H9 (cell line): ENCODE data around the gene MRPL20. TPM values are rescaled to one million over a fixed set of nuclear protein-coding genes. Genes with fewer than 3 reads are reported as not detected.
"Not testable (repeated sequence)": the region's sequence is repeated elsewhere in the genome, so short reads cannot be mapped to it uniquely, and the experiment has no call there.

Source experiments
- DNase-seq: peaks from one replicate; pipeline ENCODE4 v3.0.0-alpha.2; 2017
- H2AFZ ChIP-seq: one replicate; pipeline ENCODE4 v1.6.1; 2013; ENCODE audit warnings: mild to moderate bottlenecking, low read length, control low read depth, moderate library complexity
- H2AK5ac ChIP-seq: 2 replicates; pipeline ENCODE4 v1.6.1; 2013; ENCODE audit warnings: low read length, control low read depth, mixed read lengths; ENCODE audit not compliant: insufficient read length
- H2BK120ac ChIP-seq: one replicate; pipeline ENCODE4 v1.6.1; 2013; ENCODE audit warnings: low read depth, mild to moderate bottlenecking, low read length, control low read depth, inconsistent platforms; ENCODE audit not compliant: poor library complexity, severe bottlenecking
- H2BK12ac ChIP-seq: 2 replicates; pipeline ENCODE4 v1.6.1; 2013; ENCODE audit warnings: low read length, control low read depth, mixed read lengths, low read depth; ENCODE audit not compliant: insufficient read length
- H2BK15ac ChIP-seq: 2 replicates; pipeline ENCODE4 v1.6.1; 2013; ENCODE audit warnings: low read depth, low read length, control low read depth
- H2BK20ac ChIP-seq: one replicate; pipeline ENCODE4 v1.6.1; 2013; ENCODE audit warnings: low read depth, mild to moderate bottlenecking, low read length, control low read depth, inconsistent platforms; ENCODE audit not compliant: poor library complexity, severe bottlenecking
- H2BK5ac ChIP-seq: 2 replicates; pipeline ENCODE4 v1.6.1; 2013; ENCODE audit warnings: low read length, control low read depth, mixed read lengths; ENCODE audit not compliant: insufficient read length
- H3K14ac ChIP-seq: 2 replicates; pipeline ENCODE4 v1.6.1; 2013; ENCODE audit warnings: low read length, control low read depth; ENCODE audit not compliant: insufficient read depth
- H3K18ac ChIP-seq: 2 replicates; pipeline ENCODE4 v1.6.1; 2013; ENCODE audit warnings: low read depth, mild to moderate bottlenecking, mixed read lengths, low read length, control low read depth; ENCODE audit not compliant: insufficient read length
- H3K23ac ChIP-seq: 2 replicates; pipeline ENCODE4 v1.6.1; 2013; ENCODE audit warnings: low read length, control low read depth, mixed read lengths, low read depth; ENCODE audit not compliant: insufficient read length
- H3K23me2 ChIP-seq: 2 replicates; pipeline ENCODE4 v1.6.1; 2013; ENCODE audit warnings: low read depth, mild to moderate bottlenecking, mixed read lengths, low read length, control low read depth; ENCODE audit not compliant: insufficient read length, poor library complexity, severe bottlenecking
- H3K27ac ChIP-seq: 2 replicates; pipeline ENCODE4 v1.5.1; 2013; ENCODE audit warnings: low read length, control low read depth, mixed read lengths, low read depth; ENCODE audit not compliant: insufficient read length
- H3K27me3 ChIP-seq: 2 replicates; pipeline ENCODE4 v1.6.1; 2013; ENCODE audit warnings: low read length, control low read depth, inconsistent platforms; ENCODE audit not compliant: insufficient read depth
- H3K4ac ChIP-seq: 2 replicates; pipeline ENCODE4 v1.6.1; 2013; ENCODE audit warnings: low read depth, mild to moderate bottlenecking, control low read depth, inconsistent platforms, low read length, moderate library complexity
- H3K4me1 ChIP-seq: 2 replicates; pipeline ENCODE4 v1.6.1; 2013; ENCODE audit warnings: low read length, control low read depth, inconsistent platforms; ENCODE audit not compliant: insufficient read depth
- H3K4me2 ChIP-seq: 2 replicates; pipeline ENCODE4 v1.6.1; 2013; ENCODE audit warnings: low read length, control low read depth, mixed read lengths; ENCODE audit not compliant: insufficient read length, insufficient read depth
- H3K56ac ChIP-seq: 2 replicates; pipeline ENCODE4 v1.6.1; 2013; ENCODE audit warnings: low read depth, mild to moderate bottlenecking, mixed read lengths, low read length, control low read depth; ENCODE audit not compliant: insufficient read length
- H3K79me1 ChIP-seq: 2 replicates; pipeline ENCODE4 v1.6.1; 2013; ENCODE audit warnings: low read depth, mild to moderate bottlenecking, moderate library complexity, low read length, control low read depth, inconsistent platforms; ENCODE audit not compliant: insufficient read depth, poor library complexity, severe bottlenecking
- H3K79me2 ChIP-seq: 2 replicates; pipeline ENCODE4 v1.6.1; 2013; ENCODE audit warnings: low read length, control low read depth, inconsistent platforms; ENCODE audit not compliant: insufficient read depth
- H3K9ac ChIP-seq: 2 replicates; pipeline ENCODE4 v1.6.1; 2013; ENCODE audit warnings: low read length, control low read depth, mixed read lengths; ENCODE audit not compliant: insufficient read length; ENCODE audit errors: extremely low read depth
- H3K9me3 ChIP-seq: one replicate; pipeline ENCODE4 v1.6.1; 2013; ENCODE audit warnings: low read depth, low read length, inconsistent platforms; ENCODE audit not compliant: control insufficient read depth
- H3T11ph ChIP-seq: one replicate; pipeline ENCODE4 v1.6.1; 2013; ENCODE audit warnings: mild to moderate bottlenecking, low read length, control low read depth, inconsistent platforms
- H4K20me1 ChIP-seq: one replicate; pipeline ENCODE4 v1.6.1; 2013; ENCODE audit not compliant: control insufficient read depth, insufficient read length, insufficient read depth
- H4K5ac ChIP-seq: 2 replicates; pipeline ENCODE4 v1.6.1; 2013; ENCODE audit warnings: low read depth, mild to moderate bottlenecking, mixed read lengths, low read length, control low read depth; ENCODE audit not compliant: insufficient read length
- H4K8ac ChIP-seq: replicated peaks from 2 replicates; pipeline ENCODE4 v1.6.1; 2013; ENCODE audit warnings: low read length, control low read depth, mixed read lengths, low read depth; ENCODE audit not compliant: insufficient read length
- H4K91ac ChIP-seq: 2 replicates; pipeline ENCODE4 v1.6.1; 2013; ENCODE audit warnings: low read depth, mild to moderate bottlenecking, moderate library complexity, mixed read lengths, low read length, control low read depth; ENCODE audit not compliant: insufficient read length
- H3K27ac Mint-ChIP-seq, 3 experiments: 2 replicates in 2 of 3; 3 replicates in 1 of 3; pipeline ENCODE4 v1.8.0; 2020 to 2021; ENCODE audit warnings: mixed read lengths in 3 of 3, mild to moderate bottlenecking in 1 of 3, moderate library complexity in 1 of 3
- H3K27me3 Mint-ChIP-seq: 2 replicates; pipeline ENCODE4 v1.8.0; 2021; ENCODE audit warnings: low read depth, mild to moderate bottlenecking, moderate library complexity, mixed read lengths
- H3K36me3 Mint-ChIP-seq, 3 experiments: 2 replicates in 2 of 3; 3 replicates in 1 of 3; pipeline ENCODE4 v1.8.0; 2020 to 2021; ENCODE audit warnings: low read depth in 3 of 3, mixed read lengths in 3 of 3; ENCODE audit not compliant: insufficient read depth in 1 of 3
- H3K4me1 Mint-ChIP-seq, 2 experiments: 2 replicates each; pipeline ENCODE4 v1.8.0; 2020; ENCODE audit warnings: mixed read lengths in 2 of 2
- H3K4me3 Mint-ChIP-seq, 2 experiments: 2 replicates in 1 of 2; 3 replicates in 1 of 2; pipeline ENCODE4 v1.8.0; 2020 to 2021; ENCODE audit warnings: mild to moderate bottlenecking in 2 of 2, mixed read lengths in 2 of 2, moderate library complexity in 1 of 2
- H3K9me3 Mint-ChIP-seq, 2 experiments: 2 replicates in 1 of 2; 3 replicates in 1 of 2; pipeline ENCODE4 v1.8.0; 2020; ENCODE audit warnings: mild to moderate bottlenecking in 2 of 2, mixed read lengths in 2 of 2, moderate library complexity in 1 of 2
- CTCF ChIP-seq: fragments of 200-600 bp; sonication (generic); conservative IDR thresholded peaks from 3 replicates; pipeline ENCODE4 v1.8.0; 2021; ENCODE audit warnings: antibody characterized with exemption, mild to moderate bottlenecking
- WGBS: extraction: QIAGEN DNeasy Blood & Tissue Kit; methylation state at CpG from one replicate; pipeline ENCODE4 v1.1.7; 2013; ENCODE audit warnings: missing lambda C conversion rate, low lambda C conversion rate, mixed read lengths; ENCODE audit not compliant: insufficient read length; ENCODE audit errors: extremely low coverage; 5-methylcytosine and 5-hydroxymethylcytosine counted together
- long read RNA-seq: library from polyadenylated mRNA; unstranded; transcript quantifications from one replicate; pipeline ENCODE4 v2.0.0, GENCODE V29; 2020
- total RNA-seq: library from RNA; stranded (reverse); gene quantifications from 2 replicates; pipeline ENCODE4 v1.2.1, GENCODE V29; 2021

The MRPL20 gene
- 156 and 162 TPM in 2 replicates for total RNA-seq
- long read RNA-seq, transcript MRPL20-203 (3 exons, 1,049 nt) = minor isoform, 10 of 74 reads
- long read RNA-seq, transcript MRPL20-201 (4 exons, 721 nt) = major isoform, 52 of 74 reads
- long read RNA-seq, partial matches to known transcripts = 7 of 74 reads
- long read RNA-seq, other reads (novel, unspliced or antisense) = 2 of 74 reads

GRCh38 chr1:1406821-1407635, at the start of gene MRPL20:
Gene MRPL20, minus strand, starts transcription at chr1:1407293. Its CDS starts 76 bp downstream, at chr1:1407217.
- Histone ChIP-seq H2BK120ac (no peak within 1 kb of the TSS), H3K23ac (no peak within 1 kb of the TSS), H3K14ac (peak within 1 kb of the TSS; percentile 71), H3K9me3 (no peaks in the 10 kb centered on the region), H2BK20ac (no peak within 1 kb of the TSS), H3K79me2 (peaks cover 10% of the 10 kb centered on the region; the same call in 1 of the 2 replicates), H3K23me2 (peaks cover 11% of the 10 kb centered on the region), H3K56ac (no peak within 1 kb of the TSS), H3K4me1 (peaks cover 3% of the 10 kb centered on the region; the same call in 1 of the 2 replicates), H4K5ac (no peak within 1 kb of the TSS), H3K4me2 (peak within 1 kb of the TSS; percentile 69), H3K27me3 (no peaks in the 10 kb centered on the region), H3K4ac (no peak within 1 kb of the TSS), H2AFZ (no peak within 1 kb of the TSS), H2AK5ac (no peak within 1 kb of the TSS), H4K91ac (no peak within 1 kb of the TSS), H3K27ac (no peak within 1 kb of the TSS), H2BK5ac (no peak within 1 kb of the TSS), H4K8ac (no peak within 1 kb of the TSS), H2BK15ac (no peak within 1 kb of the TSS), H3K18ac (peak within 1 kb of the TSS; percentile 71), H4K20me1 (no peaks in the 10 kb centered on the region), H3T11ph (no peak within 1 kb of the TSS), H3K9ac (peak within 1 kb of the TSS; percentile 72), H3K79me1 (peaks cover 2% of the 10 kb centered on the region), H2BK12ac (no peak within 1 kb of the TSS)
- no CpG with 5 or more reads among the region's 98 CpGs for WGBS
- Mint-ChIP-seq H3K4me3 (peak within 1 kb of the TSS; percentile 92 to 95), H3K27ac (peak within 1 kb of the TSS; percentile 95 to 100 (median 96)), H3K36me3 (peaks cover 37 to 70% (median 57%) of the 10 kb centered on the region in 3 experiments), H3K4me1 (peaks cover 30 to 49% of the 10 kb centered on the region in 2 experiments), H3K9me3 (peaks cover 4 to 6% of the 10 kb centered on the region in 2 experiments; a peak in 4 of 5 replicates), H3K27me3 (peaks cover 4% of the 10 kb centered on the region)
- TF ChIP-seq CTCF = no peak
- peak; percentile 93 for DNase-seq

- not testable (repeated sequence) for H3K4me3 Mint-ChIP-seq, H2AFZ ChIP-seq, H4K20me1 ChIP-seq, DNase-seq, H3K27ac Mint-ChIP-seq, H3K14ac ChIP-seq, H3K18ac ChIP-seq, H3K27ac ChIP-seq, H3K9ac ChIP-seq, H2BK12ac ChIP-seq, H3K4me1 ChIP-seq, H2BK15ac ChIP-seq, H4K8ac ChIP-seq, H3K79me1 ChIP-seq, H3K27me3 ChIP-seq, H2BK120ac ChIP-seq, H3K23ac ChIP-seq, H3K36me3 Mint-ChIP-seq, H2AK5ac ChIP-seq, H2BK20ac ChIP-seq, H3K23me2 ChIP-seq, H3K56ac ChIP-seq, H3K4me2 ChIP-seq, H4K91ac ChIP-seq, H3T11ph ChIP-seq, H3K4ac ChIP-seq, H4K5ac ChIP-seq, H3K27me3 Mint-ChIP-seq, H3K4me1 Mint-ChIP-seq, H3K9me3 ChIP-seq, H3K9me3 Mint-ChIP-seq, H2BK5ac ChIP-seq, H3K79me2 ChIP-seq
- no CpG with 5 or more reads among the region's 22 CpGs for WGBS
These were observed 49.7 kb upstream of the MRPL20 start for GRCh38 chr1:1456683-1457255.
